Glomerular visceral epithelial cell (primary cell): Measurements from ENCODE around the gene EPB41L2.

Experiments
- DNase-seq: peaks from one replicate; pipeline ENCODE4 v3.0.0-alpha.2; 2016; ENCODE audit errors: extremely low spot score

EPB41L2 gene

GRCh38 chr6:131061751-131062119 is 1.3 kb downstream of the EPB41L2 start:
- no peak for DNase-seq

GRCh38 chr6:131061041-131061750 is 1.8 kb downstream of the EPB41L2 start:
- DNase-seq = peak; percentile 86

- peak; percentile 54 for DNase-seq
These were observed 2.7 kb downstream of the EPB41L2 start for GRCh38 chr6:131060311-131060710.

DNA sequence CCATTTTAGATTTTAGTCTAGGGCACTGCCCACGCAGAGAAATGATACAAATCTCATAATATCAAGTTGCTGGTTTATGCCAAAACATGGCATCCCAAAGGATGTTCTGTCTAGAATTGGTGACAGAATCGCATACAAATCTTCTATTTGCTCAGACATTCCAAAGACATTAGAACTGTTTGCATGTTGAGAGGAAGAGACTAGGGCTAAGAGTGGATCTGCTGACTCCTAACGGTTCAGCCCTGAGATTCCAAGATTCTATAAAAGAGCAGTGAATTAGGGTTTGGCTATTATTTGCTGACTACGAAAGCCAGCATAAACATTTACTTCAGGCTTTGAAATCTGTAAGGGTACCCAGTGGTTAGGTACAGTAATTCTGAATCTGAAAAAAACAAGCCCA is 3.6 kb downstream of the EPB41L2 start:
- peak; percentile 54 for DNase-seq

DNA sequence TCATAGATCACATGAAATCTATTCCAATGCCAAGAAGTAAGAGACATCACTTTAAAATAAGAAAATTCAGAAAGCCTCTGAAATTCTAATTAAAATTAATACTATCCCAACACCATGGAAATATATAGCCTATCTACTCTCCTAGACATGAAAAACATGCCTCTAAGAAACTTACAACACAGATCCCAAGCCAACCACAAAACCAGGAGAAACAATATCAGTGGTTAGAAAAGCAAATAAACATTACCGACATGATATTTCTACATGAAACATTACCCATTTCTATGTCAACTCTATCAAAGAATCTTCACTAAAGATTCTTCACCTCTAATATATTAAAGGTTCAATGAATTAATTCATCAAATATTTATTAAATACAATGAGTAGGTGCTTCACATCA is 4.8 kb downstream of the EPB41L2 start:
- no peak for DNase-seq

DNA sequence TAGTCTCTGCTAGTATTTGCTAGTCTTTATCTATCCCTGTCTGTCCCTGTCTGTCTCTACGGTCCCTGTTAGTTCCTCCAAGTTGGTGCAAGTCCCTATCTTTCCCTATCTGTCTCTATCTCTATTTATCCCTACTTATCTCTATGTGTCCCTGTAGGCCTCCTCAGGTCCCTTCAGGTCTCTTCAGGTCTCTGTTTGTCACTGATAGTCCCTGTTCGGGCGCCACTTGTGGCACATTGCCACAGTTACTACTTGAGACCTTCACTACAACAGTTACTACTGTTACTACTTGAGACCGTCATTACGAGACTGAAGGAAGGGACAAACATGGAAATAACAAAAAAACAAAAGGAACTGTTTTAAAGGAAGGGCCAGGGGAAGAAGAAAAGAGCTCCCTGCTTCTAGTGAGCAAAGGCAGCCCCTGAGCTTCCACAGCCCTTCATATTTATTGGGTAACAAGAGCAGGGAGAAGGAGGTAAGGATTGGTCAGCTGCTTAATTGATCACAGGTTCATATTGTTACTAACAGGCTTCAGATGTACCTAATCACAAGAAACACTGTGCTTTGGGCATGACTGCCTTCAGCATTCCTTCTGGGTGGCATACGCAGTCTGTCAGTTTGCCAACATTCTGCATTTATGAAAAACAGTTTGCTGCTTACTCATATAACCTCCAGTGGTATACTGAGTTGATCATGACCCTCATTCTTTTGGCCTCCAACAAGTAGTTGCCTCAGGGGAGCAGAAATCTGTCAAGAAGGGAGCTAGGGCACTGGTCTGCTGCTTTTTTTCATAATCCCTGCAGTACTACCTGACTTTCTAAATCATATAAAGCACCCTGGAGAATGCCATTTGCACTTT is 8.4 kb downstream of the EPB41L2 start:
- peak; percentile 37 for DNase-seq

- DNase-seq = peak; percentile 51
These were observed 9.4 kb downstream of the EPB41L2 start for GRCh38 chr6:131053546-131054240.

DNA sequence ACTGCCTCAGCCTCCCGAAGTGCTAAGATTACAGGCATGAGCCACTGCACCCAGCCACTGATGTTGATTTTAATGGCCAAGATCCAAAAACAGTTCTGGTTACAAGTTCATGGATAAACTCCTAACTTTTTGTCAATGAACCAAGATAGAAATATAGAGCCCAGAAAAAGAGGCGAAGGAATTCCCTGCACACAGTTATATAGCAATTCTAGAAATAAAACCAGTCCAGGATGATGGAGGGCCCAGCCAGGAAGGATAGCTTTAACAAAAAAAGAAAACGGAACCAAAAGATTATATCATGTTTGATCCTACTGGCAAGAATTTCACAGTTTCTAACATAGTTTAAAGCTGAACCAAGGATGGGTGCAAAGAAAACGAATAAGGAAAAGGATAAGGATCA is 10.9 kb downstream of the EPB41L2 start:
- no peak for DNase-seq

DNA sequence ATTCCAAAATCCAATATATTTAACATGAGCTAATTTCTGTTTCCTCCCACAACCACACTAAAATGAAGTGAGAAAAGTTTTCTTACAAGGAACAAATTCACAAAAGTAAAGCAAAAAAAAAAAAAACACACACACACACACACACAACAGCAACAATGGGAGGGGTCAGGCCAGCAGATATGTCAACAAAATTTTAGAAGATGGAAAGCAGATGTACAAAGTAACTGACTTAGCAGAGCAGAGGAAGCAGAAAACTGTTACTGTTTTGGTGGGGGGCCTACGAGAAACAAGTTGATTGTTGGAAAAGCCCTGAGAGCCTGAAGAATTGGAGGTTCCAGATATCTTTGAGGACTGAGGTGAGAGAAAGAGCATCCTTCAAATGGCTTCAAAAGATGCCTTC is 11.7 kb downstream of the EPB41L2 start:
- no peak for DNase-seq

DNA sequence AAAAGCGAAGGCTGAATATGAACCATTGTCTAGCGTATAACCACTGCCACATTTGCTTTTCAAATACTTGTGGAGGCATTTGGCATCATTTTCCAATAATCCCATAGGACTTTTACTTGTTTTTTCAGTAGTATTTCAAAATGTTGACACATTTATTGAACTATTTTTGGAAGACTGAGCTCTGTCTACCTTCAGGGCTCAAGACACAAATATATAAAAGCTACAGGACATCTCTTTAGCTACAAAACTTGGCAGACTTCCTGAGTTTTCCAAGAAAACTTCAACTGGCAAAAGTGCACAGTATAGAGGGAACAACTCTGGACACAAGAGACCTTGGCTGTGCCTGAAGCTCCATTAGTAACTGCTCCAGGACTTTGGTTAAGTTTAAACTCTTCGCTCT is 13.4 kb downstream of the EPB41L2 start:
- no peak for DNase-seq

GRCh38 chr6:131048933-131049515 is 14.0 kb downstream of the EPB41L2 start:
- no peak for DNase-seq

- DNase-seq = no peak
These were observed 14.6 kb downstream of the EPB41L2 start for GRCh38 chr6:131048459-131048858.

GRCh38 chr6:131045139-131045538 is 17.9 kb downstream of the EPB41L2 start:
- no peak for DNase-seq

DNA sequence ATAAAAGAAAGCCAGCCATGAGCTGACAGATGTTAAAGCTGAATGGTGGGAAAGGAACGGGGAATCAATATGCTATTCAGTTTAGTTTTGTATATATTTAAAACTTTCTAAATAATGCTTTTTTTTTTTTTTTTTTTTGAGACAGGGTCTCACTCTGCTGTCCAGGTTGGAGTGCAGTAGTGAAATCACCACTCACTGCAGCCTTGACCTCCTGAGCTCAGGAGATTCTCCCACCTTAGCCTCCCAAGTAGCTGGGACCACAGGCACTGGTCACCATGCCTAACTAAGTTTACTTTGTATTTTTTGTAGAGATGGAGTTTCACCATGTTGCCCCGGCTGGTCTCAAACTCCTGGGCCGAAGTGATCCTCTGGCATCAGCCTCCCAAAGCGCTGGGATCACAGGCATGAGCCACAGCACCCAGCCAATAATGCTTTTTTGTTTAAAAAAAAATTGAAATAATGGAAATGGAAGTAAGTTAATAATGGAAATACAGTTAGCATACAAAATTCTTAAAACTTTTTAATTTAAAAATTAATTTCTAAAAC is 19.1 kb downstream of the EPB41L2 start:
- no peak for DNase-seq

GRCh38 chr6:131042664-131043063 is 20.4 kb downstream of the EPB41L2 start:
- DNase-seq = no peak

DNA sequence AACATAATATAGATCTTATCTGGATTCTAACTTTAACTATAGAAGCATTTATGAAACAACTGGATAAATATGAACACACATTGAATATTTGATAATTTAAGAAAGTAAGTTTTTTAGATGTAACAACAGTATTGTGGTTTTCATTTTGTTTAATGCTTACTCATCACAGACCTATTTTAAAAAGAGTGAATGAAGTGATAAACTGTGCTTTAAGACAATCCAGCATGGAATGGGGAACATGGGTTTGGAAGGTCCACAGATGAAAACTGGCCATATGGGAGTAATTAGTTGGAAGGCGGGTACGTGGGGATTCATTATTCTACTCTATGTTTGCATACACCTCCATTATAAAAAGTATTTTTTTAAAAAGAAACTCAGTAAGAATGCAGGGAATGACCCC is 21.2 kb downstream of the EPB41L2 start:
- no peak for DNase-seq

DNA sequence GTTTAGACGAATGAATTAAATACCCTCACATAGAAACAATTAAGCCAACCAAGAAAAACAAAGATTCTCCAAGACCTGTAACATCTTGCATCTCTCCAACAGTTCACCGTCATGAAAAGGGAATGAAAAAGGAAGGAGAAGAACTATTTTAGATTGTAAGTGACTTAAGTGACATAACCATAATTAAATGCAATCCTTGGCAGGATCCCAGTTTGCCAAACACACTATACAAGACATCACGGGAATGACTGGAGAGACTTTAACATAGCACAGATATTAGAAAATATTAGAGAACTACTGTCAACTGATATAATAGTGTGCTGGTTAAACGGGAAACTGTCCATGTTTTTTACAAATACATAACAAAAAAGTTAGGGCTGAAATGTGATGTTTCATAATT is 22.2 kb downstream of the EPB41L2 start:
- DNase-seq = no peak

DNA sequence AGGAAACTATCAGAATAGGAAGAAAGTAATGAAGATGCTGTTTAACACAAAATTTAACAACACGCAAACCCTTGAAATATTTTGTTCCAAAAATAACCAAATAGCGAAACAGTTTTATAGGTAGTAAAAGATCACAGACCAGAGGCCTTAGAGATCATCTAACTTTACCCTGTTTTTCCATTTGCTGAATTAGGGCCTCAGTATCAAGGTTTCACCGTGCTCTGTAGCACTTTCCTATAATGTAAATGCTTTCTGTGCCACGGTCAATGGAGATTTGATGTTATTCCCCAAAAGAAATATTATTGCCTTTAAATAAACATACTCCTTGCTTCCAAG is 23.7 kb downstream of the EPB41L2 start:
- no peak for DNase-seq

DNA sequence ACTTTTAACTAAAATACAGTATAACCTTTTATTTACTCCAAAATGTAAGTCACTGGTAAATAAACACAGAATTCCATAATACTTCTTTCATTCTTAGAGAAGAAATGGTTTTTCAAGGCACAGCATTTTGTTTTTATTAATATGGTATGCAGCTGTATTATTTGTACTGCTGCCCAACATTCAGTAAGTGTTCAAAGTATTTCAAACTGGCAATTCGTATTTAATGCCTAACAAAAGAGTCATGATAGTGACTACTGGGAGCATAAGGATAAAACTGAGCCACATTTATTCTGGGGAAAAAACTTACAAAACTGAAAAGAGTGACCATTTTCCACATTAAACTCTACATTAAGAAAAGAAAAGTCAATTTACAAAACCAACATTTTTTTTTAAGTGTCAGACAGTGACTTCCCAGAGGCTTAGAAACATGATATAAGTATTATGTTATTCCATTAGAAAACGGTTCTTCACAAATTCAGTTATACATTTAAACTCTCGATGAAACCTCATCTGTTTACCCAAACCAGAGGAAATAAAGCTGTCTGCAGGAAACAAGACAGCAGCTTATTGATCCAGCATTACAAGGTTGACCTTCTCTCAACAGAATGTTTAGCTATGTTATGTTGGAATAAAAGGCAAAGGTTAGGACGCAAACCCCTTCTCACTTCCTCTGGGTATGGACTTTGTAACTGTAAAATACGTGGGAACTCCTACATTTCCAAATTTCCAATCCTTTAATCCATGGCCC is 24.3 kb downstream of the EPB41L2 start:
- no peak for DNase-seq

DNA sequence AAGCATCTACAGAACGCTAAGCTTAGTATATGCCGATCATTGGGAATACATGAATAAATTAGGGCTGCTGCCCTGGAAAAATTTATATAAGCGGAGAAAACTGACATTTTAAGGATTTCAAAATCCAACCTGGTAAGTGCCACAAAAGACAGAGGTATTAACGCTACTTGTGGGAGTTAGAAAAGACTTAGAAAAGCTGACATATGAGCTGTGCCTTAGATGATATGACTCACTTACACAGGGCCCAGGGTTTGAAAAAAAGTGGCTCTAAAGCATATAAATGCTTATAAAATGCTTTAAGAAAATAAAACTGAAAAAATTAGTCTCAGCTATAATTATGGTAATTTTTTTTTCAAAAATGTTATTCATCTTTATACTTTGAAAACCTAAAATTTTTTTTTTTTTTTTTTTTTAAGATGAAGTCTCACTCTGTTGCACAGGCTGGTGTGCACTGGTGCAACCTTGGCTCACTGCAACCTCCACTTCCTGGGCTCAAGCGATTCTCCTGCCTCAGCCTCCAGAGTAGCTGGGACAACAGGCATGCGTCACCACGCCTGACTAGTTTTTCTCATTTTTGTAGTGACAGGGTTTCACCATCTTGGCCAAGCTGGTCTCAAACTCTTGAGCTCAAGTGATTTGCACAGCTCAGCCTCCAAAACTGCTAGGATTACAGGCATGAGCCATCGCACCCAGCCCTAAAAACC is 25.7 kb downstream of the EPB41L2 start:
- no peak for DNase-seq

DNA sequence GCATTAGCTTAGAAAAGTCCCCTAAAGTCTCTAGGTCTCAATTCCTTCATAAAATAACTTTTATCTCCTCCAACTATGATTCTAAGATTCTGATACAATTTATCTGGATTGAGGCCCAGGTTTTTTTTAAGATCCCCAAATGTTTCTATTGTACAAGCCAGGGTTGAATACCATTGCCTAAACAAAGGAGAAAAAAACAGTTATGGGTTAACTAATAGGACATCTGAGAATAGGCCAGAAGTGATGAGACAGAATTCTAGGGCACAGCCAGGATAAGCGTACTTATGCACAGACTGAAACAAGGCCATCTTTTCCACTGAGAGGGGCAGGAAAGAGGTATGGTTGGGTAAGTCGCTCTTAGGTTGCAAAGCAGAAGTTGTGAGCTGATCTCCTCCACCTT is 26.4 kb downstream of the EPB41L2 start:
- DNase-seq = no peak
